Breast epithelium (tissue), 4 donors: ENCODE measurements around the gene KCNQ5. TPM values are rescaled to one million over a fixed set of nuclear protein-coding genes. Genes with fewer than 3 reads are reported as not detected.

Experiments
- DNase-seq, 2 donors: peaks; one replicate each; pipeline ENCODE4 v3.0.0-alpha.2; 2019; ENCODE audit warnings: low spot score in 2 of 2
- H3K27ac ChIP-seq, 2 donors: fragments of 200-600 bp; sonication (generic) in 1 of 2; one replicate each; pipeline ENCODE4 v1.5.1; 2016 to 2019; ENCODE audit warnings: mild to moderate bottlenecking in 1 of 2
- H3K27me3 ChIP-seq, 2 donors: fragments of 200-600 bp; sonication (generic) in 1 of 2; one replicate each; pipeline versions ENCODE4 v1.5.1 to v1.6.0; 2017 to 2019; ENCODE audit warnings: control low read depth in 1 of 2, mild to moderate bottlenecking in 1 of 2
- H3K36me3 ChIP-seq: fragments of 200-600 bp; one replicate; pipeline ENCODE4 v1.5.1; 2019
- H3K4me1 ChIP-seq, 2 donors: fragments of 200-600 bp; sonication (generic); one replicate each; pipeline ENCODE4 v1.5.1; 2016 to 2019; ENCODE audit warnings: control low read depth in 1 of 2
- H3K4me3 ChIP-seq, 3 donors: fragments of 200-600 bp; sonication (generic); 1 replicate in 2 of 3; 2 replicates in 1 of 3; pipeline ENCODE4 v1.5.1; 2016 to 2019; ENCODE audit warnings: mild to moderate bottlenecking in 3 of 3, moderate library complexity in 2 of 3
- H3K9me3 ChIP-seq, 2 donors: fragments of 200-600 bp; sonication (generic) in 1 of 2; one replicate each; pipeline ENCODE4 v1.5.1; 2016 to 2019; ENCODE audit warnings: control low read depth in 1 of 2
- POLR2A ChIP-seq: fragments of 450-650 bp; IDR thresholded peaks from one replicate; pipeline ENCODE4 v1.6.1; 2016; ENCODE audit warnings: antibody characterized with exemption, mild to moderate bottlenecking, moderate library complexity
- POLR2AphosphoS5 ChIP-seq, 3 donors: sonication (generic); formaldehyde crosslinking; IDR thresholded peaks; one replicate each; pipeline ENCODE4 v1.6.1; 2017; ENCODE audit warnings: antibody characterized with exemption in 3 of 3
- intact Hi-C: fragments of 100-400 bp; cut with DNase I; formaldehyde crosslinking; loops from one replicate; pipeline ENCODE4 v1.15.1; 2023; ENCODE audit warnings: low total_unique reads
- total RNA-seq, 3 donors: library from RNA; depleted of rRNA; stranded (reverse); fragments of >200 nt; gene quantifications; one replicate each; pipeline ENCODE4 v1.1.0, GENCODE V29; 2016
- TF ChIP-seq, protein P1 (sequence below), 3 donors: fragments of 450-650 bp; IDR thresholded peaks; one replicate each; pipeline ENCODE4 v1.5.1; 2016 to 2017; ENCODE audit warnings: antibody characterized with exemption in 3 of 3, mild to moderate bottlenecking in 3 of 3, moderate library complexity in 3 of 3

KCNQ5 gene
- total RNA-seq, 3 donors from 2014 or later = 0.16 to 1.0 (median 0.33) TPM

DNA sequence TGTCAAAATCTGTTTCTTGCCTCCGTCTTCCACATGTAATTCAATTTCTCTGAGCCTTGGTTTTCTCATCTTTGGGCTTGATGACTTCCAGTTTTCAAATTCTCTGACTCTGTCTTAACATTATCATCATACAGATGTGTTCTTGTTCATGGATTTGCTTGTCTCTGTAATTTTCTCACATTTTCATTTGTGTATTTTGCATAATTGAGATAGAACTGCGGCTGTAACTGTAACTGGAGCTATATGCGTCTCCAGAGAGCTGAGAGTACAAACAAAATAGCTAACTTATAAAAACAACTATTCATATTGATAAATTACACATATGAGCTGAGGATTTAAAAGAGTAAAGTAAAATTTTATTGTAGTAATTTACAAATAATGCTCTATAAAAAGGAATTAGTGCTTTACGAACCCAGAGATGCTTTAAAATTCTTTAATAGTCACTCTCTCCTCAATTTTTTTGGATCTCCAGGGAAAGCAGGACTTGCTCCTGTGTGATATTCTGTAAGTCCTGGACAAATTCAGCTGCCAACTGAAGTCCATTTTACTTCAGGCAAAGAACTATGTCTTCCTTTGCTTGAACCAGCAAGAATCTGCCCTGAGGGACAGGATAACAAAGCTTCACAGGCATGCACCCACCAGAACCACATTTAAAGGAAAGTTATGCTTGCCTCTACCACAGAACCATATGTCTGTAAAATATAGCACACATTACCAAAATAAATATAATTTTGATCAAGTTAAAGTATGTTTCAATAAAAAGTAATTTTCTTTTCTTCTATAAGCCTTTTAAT is 315.1 kb downstream of the KCNQ5 start:
- H3K27me3 ChIP-seq = no peaks in the 10 kb centered on the region
- no peaks in the 10 kb centered on the region for H3K36me3 ChIP-seq
- H3K9me3 ChIP-seq = no peaks in the 10 kb centered on the region
- H3K4me3 ChIP-seq = no peak overlapping the region
- H3K4me1 ChIP-seq = no peaks in the 10 kb centered on the region
- DNase-seq = no peak
- TF ChIP-seq, protein P1, sequence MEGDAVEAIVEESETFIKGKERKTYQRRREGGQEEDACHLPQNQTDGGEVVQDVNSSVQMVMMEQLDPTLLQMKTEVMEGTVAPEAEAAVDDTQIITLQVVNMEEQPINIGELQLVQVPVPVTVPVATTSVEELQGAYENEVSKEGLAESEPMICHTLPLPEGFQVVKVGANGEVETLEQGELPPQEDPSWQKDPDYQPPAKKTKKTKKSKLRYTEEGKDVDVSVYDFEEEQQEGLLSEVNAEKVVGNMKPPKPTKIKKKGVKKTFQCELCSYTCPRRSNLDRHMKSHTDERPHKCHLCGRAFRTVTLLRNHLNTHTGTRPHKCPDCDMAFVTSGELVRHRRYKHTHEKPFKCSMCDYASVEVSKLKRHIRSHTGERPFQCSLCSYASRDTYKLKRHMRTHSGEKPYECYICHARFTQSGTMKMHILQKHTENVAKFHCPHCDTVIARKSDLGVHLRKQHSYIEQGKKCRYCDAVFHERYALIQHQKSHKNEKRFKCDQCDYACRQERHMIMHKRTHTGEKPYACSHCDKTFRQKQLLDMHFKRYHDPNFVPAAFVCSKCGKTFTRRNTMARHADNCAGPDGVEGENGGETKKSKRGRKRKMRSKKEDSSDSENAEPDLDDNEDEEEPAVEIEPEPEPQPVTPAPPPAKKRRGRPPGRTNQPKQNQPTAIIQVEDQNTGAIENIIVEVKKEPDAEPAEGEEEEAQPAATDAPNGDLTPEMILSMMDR (IDR thresholded peaks at IDR 0.05) = no peak
- TF ChIP-seq POLR2AphosphoS5 (IDR thresholded peaks at IDR 0.05) (no peak), POLR2A (no peak)
- no peak overlapping the region for H3K27ac ChIP-seq
- intact Hi-C loops = no loop called here

DNA sequence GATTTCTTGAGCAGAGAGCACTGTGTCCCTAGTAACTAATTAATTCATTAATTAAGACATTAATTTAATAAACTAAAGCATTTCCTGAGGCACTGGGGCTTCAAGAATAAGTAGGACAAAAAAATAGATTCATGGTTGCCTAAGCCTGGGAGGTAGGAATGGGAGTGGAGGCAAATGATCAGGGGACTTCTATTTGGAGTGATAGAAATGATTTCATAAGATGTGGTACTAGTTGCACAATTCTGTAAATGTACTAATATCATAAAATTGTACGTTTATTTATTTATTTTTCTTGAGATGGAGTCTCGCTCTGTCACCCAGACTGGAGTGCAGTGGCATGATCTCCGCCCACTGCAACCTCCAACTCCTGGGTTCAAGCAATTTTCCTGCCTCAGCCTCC is 316.2 kb downstream of the KCNQ5 start:
- Histone ChIP-seq H3K36me3 (no peaks in the 10 kb centered on the region), H3K4me3 (no peak overlapping the region), H3K27me3 (no peaks in the 10 kb centered on the region), H3K4me1 (no peaks in the 10 kb centered on the region), H3K27ac (no peak overlapping the region), H3K9me3 (no peaks in the 10 kb centered on the region)
- intact Hi-C loops = no loop called here
- TF ChIP-seq POLR2AphosphoS5 (IDR thresholded peaks at IDR 0.05) = no peak
- TF ChIP-seq, protein P1 (IDR thresholded peaks at IDR 0.05) = no peak
- no peak for TF ChIP-seq POLR2A
- DNase-seq = no peak

DNA sequence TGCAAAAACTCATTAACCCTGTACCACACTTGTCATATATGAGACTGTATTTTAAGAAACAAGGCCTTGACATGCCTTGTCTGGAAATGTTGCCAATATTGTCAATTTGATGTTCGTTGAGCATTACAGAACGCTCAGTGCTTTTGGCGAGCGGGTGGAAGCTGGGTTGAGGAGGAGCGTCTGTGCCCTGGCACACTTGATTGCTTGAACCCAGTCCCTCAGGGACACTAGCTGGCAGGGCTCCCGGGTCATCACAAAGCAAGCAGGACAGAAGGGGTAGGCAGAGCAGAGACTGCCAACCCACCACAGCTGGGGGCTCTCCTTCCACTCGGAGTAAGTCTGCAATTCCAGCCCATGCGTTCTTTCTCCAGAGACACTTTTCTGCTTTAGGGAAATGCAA is 317.1 kb downstream of the KCNQ5 start:
- intact Hi-C loops = no loop called here
- H3K9me3 ChIP-seq = no peaks in the 10 kb centered on the region
- no peak for DNase-seq
- TF ChIP-seq POLR2AphosphoS5 (IDR thresholded peaks at IDR 0.05) (no peak), POLR2A (no peak)
- TF ChIP-seq, protein P1 (IDR thresholded peaks at IDR 0.05) = no peak
- no peaks in the 10 kb centered on the region for H3K27me3 ChIP-seq
- H3K27ac ChIP-seq = no peak overlapping the region
- H3K4me3 ChIP-seq = no peak overlapping the region
- no peaks in the 10 kb centered on the region for H3K36me3 ChIP-seq
- H3K4me1 ChIP-seq = no peaks in the 10 kb centered on the region

DNA sequence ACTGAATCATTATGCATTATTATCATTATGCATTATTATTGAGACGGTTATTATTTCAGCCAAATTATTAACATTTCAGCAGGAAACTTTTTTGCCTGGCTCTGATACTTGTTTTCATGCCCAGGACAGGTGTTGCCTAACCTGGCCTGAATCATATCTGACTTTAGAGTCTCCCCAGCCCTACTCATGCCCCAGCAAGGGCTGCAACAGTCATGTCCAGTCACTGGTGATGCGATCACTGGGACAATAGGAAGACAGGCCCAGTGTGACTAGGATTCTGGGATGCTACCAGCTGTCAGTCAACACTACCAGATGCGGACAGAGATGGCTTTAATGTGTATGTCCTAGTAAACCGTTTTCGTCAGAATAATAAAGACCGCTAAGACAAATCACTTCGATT is 318.4 kb downstream of the KCNQ5 start:
- Histone ChIP-seq H3K9me3 (no peaks in the 10 kb centered on the region), H3K4me3 (no peak overlapping the region), H3K36me3 (no peaks in the 10 kb centered on the region), H3K27me3 (no peaks in the 10 kb centered on the region), H3K27ac (no peak overlapping the region), H3K4me1 (no peaks in the 10 kb centered on the region)
- TF ChIP-seq POLR2A = no peak
- TF ChIP-seq, protein P1 (IDR thresholded peaks at IDR 0.05) = no peak
- no peak for TF ChIP-seq POLR2AphosphoS5 (IDR thresholded peaks at IDR 0.05)
- DNase-seq = no peak
- intact Hi-C loops = no loop called here

DNA sequence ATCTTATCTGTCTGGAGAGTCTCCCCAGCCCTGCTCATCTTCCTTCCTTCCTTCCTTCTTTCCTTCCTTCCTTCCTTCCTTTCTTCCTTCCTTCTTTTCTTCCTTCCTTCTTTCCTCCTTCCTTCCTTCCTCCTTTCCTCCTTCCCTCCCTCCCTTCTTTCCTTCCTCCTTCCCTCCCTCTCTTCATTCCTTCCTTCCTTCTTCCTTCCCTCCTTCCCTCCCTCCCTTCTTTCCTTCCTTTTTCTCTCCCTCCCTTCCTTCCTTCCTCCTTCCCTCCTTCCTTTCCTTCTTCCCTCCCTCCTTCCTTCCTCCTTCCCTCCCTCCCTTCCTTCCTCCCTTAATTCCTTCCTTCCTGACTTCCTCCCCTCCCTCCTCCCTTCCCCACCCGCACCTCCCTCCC is 319.4 kb downstream of the KCNQ5 start:
- TF ChIP-seq, protein P1 (IDR thresholded peaks at IDR 0.05) = no peak
- TF ChIP-seq POLR2AphosphoS5 (IDR thresholded peaks at IDR 0.05) = no peak
- no peak for TF ChIP-seq POLR2A
- Histone ChIP-seq H3K9me3 (no peaks in the 10 kb centered on the region), H3K27me3 (no peaks in the 10 kb centered on the region), H3K36me3 (no peaks in the 10 kb centered on the region), H3K4me1 (no peaks in the 10 kb centered on the region), H3K27ac (no peak overlapping the region), H3K4me3 (no peak overlapping the region)
- intact Hi-C loops = no loop called here
- DNase-seq = no peak
